ENCODE measurements around the gene ZNF48. TPM values are rescaled to one million over a fixed set of nuclear protein-coding genes. Genes with fewer than 3 reads are reported as not detected.
A peak's percentile ranks its signal among the peaks of the same experiment; 100 is the strongest.

The ZNF48 gene
- total and polyA plus RNA-seq, 2 donors (not counting 1 experiment from before 2014, with no cell fraction given) = 8.4 to 13.3 TPM

GRCh38 chr16:30417529-30418349 lies 22.5 kb downstream of the ZNF48 start:
- Histone ChIP-seq H3K27ac (ENCODE audit: low read length in 2 of 2) (peak overlapping the region; percentile 47 to 73), H3K9ac (ENCODE audit: low read length) (peak overlapping the region; percentile 70), H3K4me2 (replicated peaks; ENCODE audit: low read depth, low read length, poor library complexity, severe bottlenecking) (peak overlapping the region; percentile 82), H3K27me3 (replicated peaks in 1 of 4; ENCODE audit: control extremely low read depth in 1 of 4, control insufficient read depth in 3 of 4, insufficient read depth in 4 of 4, low read length in 3 of 4) (no peaks in the 10 kb centered on the region), H3K9me3 (ENCODE audit: control extremely low read depth in 1 of 3, control insufficient read depth in 2 of 3, insufficient read depth in 1 of 3, low read length in 2 of 3) (no peaks in the 10 kb centered on the region), H3K4me3 (ENCODE audit: control extremely low read depth in 1 of 5, extremely low read depth in 1 of 5, insufficient read depth in 1 of 5, low read depth in 2 of 5, low read length in 4 of 5) (peak overlapping the region; percentile 33 to 75 (median 66)), H3K4me1 (ENCODE audit: control insufficient read depth in 2 of 2, insufficient read depth in 2 of 2, low read length in 2 of 2) (peaks cover 5 to 12% of the 10 kb centered on the region in 2 donors), H3K36me3 (replicated peaks in 1 of 2; ENCODE audit: control extremely low read depth in 1 of 2, control insufficient read depth in 1 of 2, extremely low read depth in 1 of 2, insufficient read depth in 2 of 2, low read length in 1 of 2) (peaks cover 2 to 13% of the 10 kb centered on the region in 2 experiments), H4K20me1 (ENCODE audit: control insufficient read depth, insufficient read depth, low read length, poor library complexity, severe bottlenecking) (no peaks in the 10 kb centered on the region), H2AFZ (ENCODE audit: insufficient read depth, low read depth, low read length, poor library complexity, severe bottlenecking) (peak overlapping the region; percentile 84), H3K79me2 (ENCODE audit: control insufficient read depth, insufficient read depth, low read length) (peaks cover 13% of the 10 kb centered on the region)
- DNase-seq (peak; percentile 95), ATAC-seq (ENCODE audit: low read depth) (peak; percentile 87)
- Mint-ChIP-seq H3K4me1 (peaks cover 7% of the 10 kb centered on the region), H3K27ac (peak overlapping the region; percentile 72), H3K27me3 (no peaks in the 10 kb centered on the region), H3K9me3 (ENCODE audit: insufficient read depth) (no peaks in the 10 kb centered on the region), H3K4me3 (peak overlapping the region; percentile 77)
- 12% methylated on average over 140 of the region's 140 CpGs for WGBS (ENCODE audit: insufficient coverage)
- peak; percentile 17 for TF ChIP-seq CTCF (IDR thresholded peaks at IDR 0.05)
- TF ChIP-seq EZH2 (IDR thresholded peaks at IDR 0.05; ENCODE audit: borderline replicate concordance, insufficient read depth, low read depth, low read length, poor library complexity, severe bottlenecking) = no peak
- ChIA-PET POLR2A (interaction anchor here (0.5 to 1.9 kb wide), 26 partner anchors 10 to 1478 kb away, joined by 3 to 18 read pairs (median 4); partner anchors contain the start of genes CD2BP2, CORO1A, DCTPP1 and PRR14), CTCF (interaction anchor here (0.6 to 5.3 kb wide), 18 partner anchors 9 to 326 kb away, joined by 3 to 43 read pairs (median 4); partner anchors contain the start of genes DCTPP1, SEPTIN1, TBC1D10B and TBX6)
- intact Hi-C loops (cut with micrococcal nuclease) = loop anchor here (1.0 to 5.0 kb wide), 6 partner anchors 12 to 280 kb away; partner anchors contain the start of genes SEPHS2, SRCAP, TBC1D10B and ZNF48
